ENCODE data around the gene GUCD1.

GUCD1 gene

GRCh38 chr22:24501301-24502005 is 53.5 kb downstream of the GUCD1 start:
- DNase-seq (ENCODE audit: low read depth): no peak
- H3K4me3 ChIP-seq (ENCODE audit: low read depth, low read length): no peak overlapping the region
- no peak for TF ChIP-seq CTCF (IDR thresholded peaks at IDR 0.05; ENCODE audit: low read depth, low read length)

GRCh38 chr22:24500277-24500820 is 54.6 kb downstream of the GUCD1 start:
- TF ChIP-seq POLR2A (IDR thresholded peaks at IDR 0.05; ENCODE audit: extremely low read depth, insufficient read length) (no peak), CTCF (IDR thresholded peaks at IDR 0.05; ENCODE audit: low read depth, low read length) (no peak), MYC (IDR thresholded peaks at IDR 0.05; ENCODE audit: low read depth, low read length) (no peak), MAX (IDR thresholded peaks at IDR 0.05; ENCODE audit: low read depth, low read length) (no peak)
- no peak overlapping the region for H3K4me3 ChIP-seq (ENCODE audit: low read depth, low read length)
- no peak for DNase-seq (ENCODE audit: low read depth)

- H3K4me3 ChIP-seq (ENCODE audit: low read depth, low read length): no peak overlapping the region
- no peak for TF ChIP-seq MYC (IDR thresholded peaks at IDR 0.05; ENCODE audit: low read depth, low read length)
- TF ChIP-seq POLR2A (IDR thresholded peaks at IDR 0.05; ENCODE audit: extremely low read depth, insufficient read length): no peak
- TF ChIP-seq CTCF (IDR thresholded peaks at IDR 0.05; ENCODE audit: low read depth, low read length): no peak
- TF ChIP-seq MAX (IDR thresholded peaks at IDR 0.05; ENCODE audit: low read depth, low read length): no peak
- no peak for DNase-seq (ENCODE audit: low read depth)
Observed at GRCh38 chr22:24499706-24500276, 55.1 kb downstream of the GUCD1 start.

- H3K4me3 ChIP-seq (ENCODE audit: low read depth, low read length): no peak overlapping the region
- TF ChIP-seq CTCF (IDR thresholded peaks at IDR 0.05; ENCODE audit: low read depth, low read length): no peak
- no peak for TF ChIP-seq MAX (IDR thresholded peaks at IDR 0.05; ENCODE audit: low read depth, low read length)
- TF ChIP-seq MYC (IDR thresholded peaks at IDR 0.05; ENCODE audit: low read depth, low read length): no peak
- TF ChIP-seq POLR2A (IDR thresholded peaks at IDR 0.05; ENCODE audit: extremely low read depth, insufficient read length): no peak
- no peak for DNase-seq (ENCODE audit: low read depth)
Observed at GRCh38 chr22:24498824-24499223, 56.1 kb downstream of the GUCD1 start.

- DNase-seq (ENCODE audit: low read depth): peak; percentile 80
- no peak overlapping the region for H3K4me3 ChIP-seq (ENCODE audit: low read depth, low read length)
- peak; percentile 26; the same call in 1 of the 2 replicates for TF ChIP-seq MAX (IDR thresholded peaks at IDR 0.05; ENCODE audit: low read depth, low read length)
- TF ChIP-seq POLR2A (IDR thresholded peaks at IDR 0.05; ENCODE audit: extremely low read depth, insufficient read length): no peak
Observed at GRCh38 chr22:24497841-24498258, 57.1 kb downstream of the GUCD1 start.

GRCh38 chr22:24496661-24497060 is 58.3 kb downstream of the GUCD1 start:
- no peak for DNase-seq (ENCODE audit: low read depth)
- no peak overlapping the region for H3K4me3 ChIP-seq (ENCODE audit: low read depth, low read length)
- TF ChIP-seq MAX (IDR thresholded peaks at IDR 0.05; ENCODE audit: low read depth, low read length) (no peak), POLR2A (IDR thresholded peaks at IDR 0.05; ENCODE audit: extremely low read depth, insufficient read length) (no peak), MYC (IDR thresholded peaks at IDR 0.05; ENCODE audit: low read depth, low read length) (no peak), CTCF (IDR thresholded peaks at IDR 0.05; ENCODE audit: low read depth, low read length) (no peak)

All from NB4 (cell line).